ENCODE measurements around the gene SIGLEC12. TPM values are rescaled to one million over a fixed set of nuclear protein-coding genes. Genes with fewer than 3 reads are reported as not detected.

Gene SIGLEC12
- total RNA-seq, 3 donors from 2014 or later = 1.8 TPM; not detected in 2

GRCh38 chr19:51491586-51491985 lies 10.0 kb downstream of the SIGLEC12 start:
- Histone ChIP-seq H3K9me3 (no peaks in the 10 kb centered on the region), H3K27me3 (peaks cover 0 to 16% of the 10 kb centered on the region in 2 donors), H3K4me3 (no peak overlapping the region), H3K36me3 (no peaks in the 10 kb centered on the region), H3K27ac (no peak overlapping the region), H3K4me1 (no peaks in the 10 kb centered on the region)
- intact Hi-C loops (cut with DNase I; ENCODE audit: low total_unique reads) = no loop called here
- no peak for TF ChIP-seq CTCF (IDR thresholded peaks at IDR 0.05)
- no peak for TF ChIP-seq POLR2AphosphoS5 (IDR thresholded peaks at IDR 0.05)
- TF ChIP-seq POLR2A (IDR thresholded peaks at IDR 0.05) = no peak
- no peak for DNase-seq (ENCODE audit: low spot score in 2 of 2)

GRCh38 chr19:51490676-51491075 lies 10.9 kb downstream of the SIGLEC12 start:
- Histone ChIP-seq H3K27ac (no peak overlapping the region), H3K4me3 (no peak overlapping the region), H3K9me3 (no peaks in the 10 kb centered on the region), H3K36me3 (no peaks in the 10 kb centered on the region), H3K4me1 (no peaks in the 10 kb centered on the region), H3K27me3 (peaks cover 0 to 16% of the 10 kb centered on the region in 2 donors)
- intact Hi-C loops (cut with DNase I; ENCODE audit: low total_unique reads) = no loop called here
- TF ChIP-seq POLR2AphosphoS5 (IDR thresholded peaks at IDR 0.05) (no peak), POLR2A (IDR thresholded peaks at IDR 0.05) (no peak), CTCF (IDR thresholded peaks at IDR 0.05) (no peak)
- no peak for DNase-seq (ENCODE audit: low spot score in 2 of 2)

GRCh38 chr19:51489113-51489512 lies 12.5 kb downstream of the SIGLEC12 start:
- Histone ChIP-seq H3K27me3 (peaks cover 0 to 27% of the 10 kb centered on the region in 2 donors), H3K27ac (no peak overlapping the region), H3K9me3 (no peaks in the 10 kb centered on the region), H3K4me3 (no peak overlapping the region), H3K4me1 (no peaks in the 10 kb centered on the region), H3K36me3 (no peaks in the 10 kb centered on the region)
- DNase-seq (ENCODE audit: low spot score in 2 of 2) = no peak
- TF ChIP-seq CTCF (IDR thresholded peaks at IDR 0.05) = no peak
- no peak for TF ChIP-seq POLR2A (IDR thresholded peaks at IDR 0.05)
- no peak for TF ChIP-seq POLR2AphosphoS5 (IDR thresholded peaks at IDR 0.05)
- intact Hi-C loops (cut with DNase I; ENCODE audit: low total_unique reads) = no loop called here

GRCh38 chr19:51488491-51488890 lies 13.1 kb downstream of the SIGLEC12 start:
- intact Hi-C loops (cut with DNase I; ENCODE audit: low total_unique reads) = no loop called here
- TF ChIP-seq POLR2A (IDR thresholded peaks at IDR 0.05) (no peak), POLR2AphosphoS5 (IDR thresholded peaks at IDR 0.05) (no peak), CTCF (IDR thresholded peaks at IDR 0.05) (no peak)
- Histone ChIP-seq H3K27ac (no peak overlapping the region), H3K4me1 (no peaks in the 10 kb centered on the region), H3K36me3 (no peaks in the 10 kb centered on the region), H3K4me3 (no peak overlapping the region), H3K9me3 (no peaks in the 10 kb centered on the region), H3K27me3 (peaks cover 0 to 33% of the 10 kb centered on the region in 2 donors)
- DNase-seq (ENCODE audit: low spot score in 2 of 2) = no peak

GRCh38 chr19:51485960-51486660 lies 15.5 kb downstream of the SIGLEC12 start:
- TF ChIP-seq POLR2A (IDR thresholded peaks at IDR 0.05) = no peak
- no peak for TF ChIP-seq POLR2AphosphoS5 (IDR thresholded peaks at IDR 0.05)
- no peak for TF ChIP-seq CTCF (IDR thresholded peaks at IDR 0.05)
- DNase-seq (ENCODE audit: low spot score in 2 of 2) = no peak
- H3K36me3 ChIP-seq = no peaks in the 10 kb centered on the region
- no peak overlapping the region for H3K4me3 ChIP-seq
- H3K4me1 ChIP-seq = no peaks in the 10 kb centered on the region
- H3K27me3 ChIP-seq = peaks cover 0 to 37% of the 10 kb centered on the region in 2 donors
- no peaks in the 10 kb centered on the region for H3K9me3 ChIP-seq
- H3K27ac ChIP-seq = no peak overlapping the region
- intact Hi-C loops (cut with DNase I; ENCODE audit: low total_unique reads) = no loop called here
